Body of pancreas (tissue), 4 donors: Measurements from ENCODE around the gene RASD1. TPM values are rescaled to one million over a fixed set of nuclear protein-coding genes. Genes with fewer than 3 reads are reported as not detected.

Experiments
- ATAC-seq: fragments of 150-250 bp; one replicate; pipeline ENCODE4 v1.9.1; 2016
- DNase-seq, 4 donors: peaks; one replicate each; pipeline ENCODE4 v3.0.0-alpha.2; 2019
- H3K27ac ChIP-seq, 4 donors: fragments of 200-600 bp; sonication (generic); 1 replicate in 3 of 4; 2 replicates in 1 of 4; pipeline versions ENCODE4 v1.5.1 to v1.6.1; 2016 to 2019; ENCODE audit warnings: mild to moderate bottlenecking in 1 of 4, mixed read lengths in 1 of 4, moderate library complexity in 1 of 4
- H3K27me3 ChIP-seq, 2 donors: fragments of 200-600 bp; sonication (generic); one replicate each; pipeline ENCODE4 v1.6.0; 2016; ENCODE audit warnings: mild to moderate bottlenecking in 1 of 2
- H3K36me3 ChIP-seq, 2 donors: fragments of 200-600 bp; sonication (generic); replicated peaks in 1 of 2; 2 replicates each; pipeline ENCODE4 v1.5.1; 2016; ENCODE audit warnings: low read depth in 2 of 2; ENCODE audit not compliant: insufficient read depth in 1 of 2
- H3K4me1 ChIP-seq: fragments of 200-600 bp; sonication (generic); one replicate; pipeline ENCODE4 v1.6.0; 2016
- H3K4me3 ChIP-seq, 2 donors: fragments of 200-600 bp; sonication (generic); 1 replicate in 1 of 2; 2 replicates in 1 of 2; pipeline ENCODE4 v1.5.1; 2016 to 2019
- H3K9me3 ChIP-seq, 3 donors: fragments of 200-600 bp; sonication (generic); 1 replicate in 2 of 3; 2 replicates in 1 of 3; pipeline ENCODE4 v1.5.1; 2016
- CTCF ChIP-seq, 7 experiments: fragments of 450-650 bp in 4 of 7; fragments of 200-600 bp in 3 of 7; sonication (generic) in 3 of 7; IDR thresholded peaks; one replicate each; pipeline ENCODE4 v1.5.1; 2016 to 2019; ENCODE audit warnings: antibody characterized with exemption in 7 of 7
- POLR2A ChIP-seq, 3 donors: fragments of 450-650 bp; IDR thresholded peaks; one replicate each; pipeline ENCODE4 v1.6.1; 2016; ENCODE audit warnings: antibody characterized with exemption in 3 of 3, mild to moderate bottlenecking in 2 of 3
- whole genome bisulfite sequencing, 2 donors: methylation state at CpG; one replicate each; pipeline ENCODE4 v1.1.5; 2017; 5-methylcytosine and 5-hydroxymethylcytosine counted together
- intact Hi-C: fragments of 100-400 bp; cut with DNase I; formaldehyde crosslinking; loops from one replicate; pipeline ENCODE4 v1.15.1; 2023
- total RNA-seq, 2 donors: library from RNA; depleted of rRNA; stranded (reverse); fragments of >200 nt; gene quantifications; one replicate each; pipeline ENCODE4 v1.1.0, GENCODE V29; 2016

RASD1 gene
- total RNA-seq = 10 to 100 TPM; 17.6 to 58.0 TPM

- peak; percentile 90 to 94 (median 93) for DNase-seq
- Histone ChIP-seq H3K4me1 (peaks cover 27% of the 10 kb centered on the region), H3K4me3 (peak within 1 kb of the TSS; percentile 18 to 36), H3K9me3 (no peaks in the 10 kb centered on the region), H3K36me3 (peaks cover 2 to 3% of the 10 kb centered on the region in 2 donors), H3K27me3 (no peaks in the 10 kb centered on the region), H3K27ac (peak within 1 kb of the TSS; percentile 46 to 86 (median 74))
- ATAC-seq = peak; percentile 90
- WGBS, 2 donors = 1% methylated on average over 19 to 87 of the region's 93 CpGs
- peak; percentile 56 to 99 (median 97) for TF ChIP-seq CTCF (IDR thresholded peaks at IDR 0.05)
- TF ChIP-seq POLR2A (IDR thresholded peaks at IDR 0.05) = peak; percentile 96 to 99 (median 98)
- intact Hi-C loops = no loop called here
Observed at GRCh38 chr17:17496189-17497064, at the start of gene RASD1. TSS of gene RASD1 (minus strand) at chr17:17496395. CDS start at chr17:17496181, 214 bp downstream.

GRCh38 chr17:17545984-17546383, 49.8 kb upstream of the RASD1 start:
- no peaks in the 10 kb centered on the region for H3K36me3 ChIP-seq
- DNase-seq = no peak
- intact Hi-C loops = no loop called here
- WGBS, 2 donors = 92 to 97% methylated on average over 6 to 7 of the region's 7 CpGs
- H3K27me3 ChIP-seq = no peaks in the 10 kb centered on the region
- H3K9me3 ChIP-seq = no peaks in the 10 kb centered on the region
- no peak for ATAC-seq
- H3K4me1 ChIP-seq = peaks cover 14% of the 10 kb centered on the region
- no peak overlapping the region for H3K4me3 ChIP-seq
- H3K27ac ChIP-seq = no peak overlapping the region
- TF ChIP-seq POLR2A (IDR thresholded peaks at IDR 0.05) = no peak
- TF ChIP-seq CTCF (IDR thresholded peaks at IDR 0.05) = no peak

GRCh38 chr17:17545031-17545820, 49.0 kb upstream of the RASD1 start:
- WGBS, 2 donors = 93 to 97% methylated on average over 19 of the region's 20 CpGs
- no peak overlapping the region for H3K4me3 ChIP-seq
- peaks cover 17% of the 10 kb centered on the region for H3K4me1 ChIP-seq
- H3K27me3 ChIP-seq = no peaks in the 10 kb centered on the region
- DNase-seq = no peak
- TF ChIP-seq POLR2A (IDR thresholded peaks at IDR 0.05) (no peak), CTCF (IDR thresholded peaks at IDR 0.05) (no peak)
- H3K27ac ChIP-seq = no peak overlapping the region
- ATAC-seq = peak; percentile 19
- intact Hi-C loops = no loop called here
- no peaks in the 10 kb centered on the region for H3K9me3 ChIP-seq
- H3K36me3 ChIP-seq = no peaks in the 10 kb centered on the region

- WGBS, 2 donors = 74 to 76% methylated on average over 5 to 21 of the region's 22 CpGs
Observed at GRCh38 chr17:17542906-17543635, 46.9 kb upstream of the RASD1 start.

More at GRCh38 chr17:17542906-17543635, 46.9 kb upstream of the RASD1 start:
- DNase-seq (peak in 3 of 4 donors; percentile 63 to 83 (median 63)), ATAC-seq (no peak)
- intact Hi-C loops = no loop called here
- H3K4me3 ChIP-seq = no peak overlapping the region
- no peaks in the 10 kb centered on the region for H3K36me3 ChIP-seq
- TF ChIP-seq POLR2A (IDR thresholded peaks at IDR 0.05) (no peak), CTCF (IDR thresholded peaks at IDR 0.05) (no peak)
- peaks cover 39% of the 10 kb centered on the region for H3K4me1 ChIP-seq
- no peaks in the 10 kb centered on the region for H3K9me3 ChIP-seq
- H3K27ac ChIP-seq = peak overlapping the region in 1 of 4 donors; percentile 52
- no peaks in the 10 kb centered on the region for H3K27me3 ChIP-seq
